Pancreas (tissue), 10 donors: ENCODE results near the gene RPS6KA3. TPM values are rescaled to one million over a fixed set of nuclear protein-coding genes. Genes with fewer than 3 reads are reported as not detected.

Source experiments
- ATAC-seq, 4 donors: fragments of 200-7000 bp; cut with Tn5 transposase; one replicate each; pipeline versions ENCODE4 v1.8.0 to v1.9.1; 2020; ENCODE audit warnings: mild to moderate bottlenecking in 4 of 4, moderate library complexity in 4 of 4
- DNase-seq, 6 donors: peaks; one replicate each; pipeline ENCODE4 v3.0.0-alpha.2; 2020
- FAIRE-seq: peaks from 2 replicates; lab custom pipeline; 2012; peaks lifted over from hg19 to GRCh38; lab: Jason Lieb, UNC
- H3K27ac ChIP-seq, 4 donors: fragments of 200-600 bp; sonication (generic); 1 replicate in 3 of 4; 2 replicates in 1 of 4; pipeline versions ENCODE4 v1.5.0 to v1.8.0; 2020
- H3K27me3 ChIP-seq, 4 donors: fragments of 200-600 bp; one replicate each; pipeline ENCODE4 v1.8.0; 2021
- H3K36me3 ChIP-seq, 3 donors: fragments of 200-600 bp; sonication (generic) in 1 of 3; one replicate each; pipeline versions ENCODE4 v1.5.0 to v1.8.0; 2020 to 2021
- H3K4me1 ChIP-seq, 3 donors: fragments of 200-600 bp; one replicate each; pipeline ENCODE4 v1.8.0; 2021
- H3K4me3 ChIP-seq, 4 donors: fragments of 200-600 bp; sonication (generic) in 2 of 4; one replicate each; pipeline versions ENCODE4 v1.5.0 to v1.8.0; 2020 to 2021
- H3K9me3 ChIP-seq, 4 donors: fragments of 200-600 bp; one replicate each; pipeline ENCODE4 v1.8.0; 2021
- CTCF ChIP-seq, 4 donors: fragments of 200-600 bp; sonication (generic) in 3 of 4; IDR thresholded peaks; one replicate each; pipeline versions ENCODE4 v1.5.0 to v1.8.0; 2021; ENCODE audit warnings: antibody characterized with exemption in 4 of 4
- WGBS, 2 donors: extraction: QIAGEN DNeasy Blood & Tissue Kit; methylation state at CpG; one replicate each; pipeline ENCODE4 v1.1.7; 2013; 5-methylcytosine and 5-hydroxymethylcytosine counted together
- intact Hi-C, 3 donors: fragments of 100-400 bp; cut with DNase I; formaldehyde crosslinking; loops; one replicate each; pipeline versions ENCODE4 v1.11.1 to v1.14.2; 2022
- polyA plus RNA-seq, 2 donors: library from polyadenylated mRNA; stranded (reverse); fragments of 200-250 nt; gene quantifications; one replicate each; pipeline ENCODE4 v1.2.3, GENCODE V29; 2013
- total RNA-seq, 6 donors: library from RNA; stranded (reverse); fragmentation: NEBNext Ultra II Directional in 4 of 6; extraction: Animal tissue kit (Norgen Biotek cat#: 25700) in 4 of 6; gene quantifications; one replicate each; pipeline versions ENCODE4 v1.2.1 to v1.2.4, GENCODE V29; 2021 to 2023
- donor health status: healthy with polysubstance abuse.
- donor health status: DM: no; HTN: no; CAD: no; lungs with moderate emphysema.
- donor health status: DM: no; HTN: no; CAD: no.
- donor health status: control.
- donor health status: control.
- donor health status: Bipolar disorder and iron deficiency.
- donor health status: DM: yes; HTN: yes; CAD: no.
- donor health status: DM: no; HTN: no; CAD: no.
- donor health status: DM: no; HTN: no; CAD: no.
- donor health status: DM: yes; HTN: yes; CAD: no.

The RPS6KA3 gene
- total and polyA plus RNA-seq, 8 donors, result 4.8 to 29.8 (median 15.6) TPM

- ATAC-seq (no peak), FAIRE-seq (no peak), DNase-seq (no peak)
- no peak for TF ChIP-seq CTCF (IDR thresholded peaks at IDR 0.05)
- intact Hi-C loops, result no loop called here
- Histone ChIP-seq H3K4me1 (peaks cover 0 to 5% (median 0%) of the 10 kb centered on the region in 3 donors), H3K9me3 (no peaks in the 10 kb centered on the region), H3K36me3 (no peaks in the 10 kb centered on the region), H3K27ac (no peak overlapping the region), H3K27me3 (peaks cover 0 to 10% (median 0%) of the 10 kb centered on the region in 4 donors), H3K4me3 (no peak overlapping the region)
- WGBS, 2 donors, result 67 to 91% methylated on average over 2 of the region's 2 CpGs
Measured at GRCh38 chrX:20224814-20225487, 41.8 kb downstream of the RPS6KA3 start.

GRCh38 chrX:20221902-20222301, 44.8 kb downstream of the RPS6KA3 start:
- FAIRE-seq, result no peak
- peak; percentile 49 to 78 (median 64) for ATAC-seq
- Histone ChIP-seq H3K36me3 (no peaks in the 10 kb centered on the region), H3K9me3 (no peaks in the 10 kb centered on the region), H3K4me1 (peaks cover 0 to 12% (median 6%) of the 10 kb centered on the region in 3 donors), H3K27me3 (peaks cover 0 to 7% (median 2%) of the 10 kb centered on the region in 4 donors), H3K27ac (no peak overlapping the region), H3K4me3 (no peak overlapping the region)
- peak in 3 of 6 donors; percentile 16 to 18 (median 16) for DNase-seq
- no peak for TF ChIP-seq CTCF (IDR thresholded peaks at IDR 0.05)
- 20 to 26% methylated on average over 3 of the region's 3 CpGs for WGBS, 2 donors
- intact Hi-C loops, result no loop called here

GRCh38 chrX:20218836-20219505, 47.7 kb downstream of the RPS6KA3 start:
- FAIRE-seq (no peak), DNase-seq (peak in 2 of 6 donors; percentile 5 to 43), ATAC-seq (peak in 3 of 4 donors; percentile 58 to 70 (median 66))
- Histone ChIP-seq H3K9me3 (no peaks in the 10 kb centered on the region), H3K27me3 (peaks cover 0 to 4% (median 0%) of the 10 kb centered on the region in 4 donors), H3K4me3 (no peak overlapping the region), H3K4me1 (peaks cover 0 to 12% (median 6%) of the 10 kb centered on the region in 3 donors), H3K27ac (peak overlapping the region in 3 of 4 donors; percentile 11 to 62 (median 34)), H3K36me3 (no peaks in the 10 kb centered on the region)
- no peak for TF ChIP-seq CTCF (IDR thresholded peaks at IDR 0.05)
- 36 to 46% methylated on average over 9 of the region's 9 CpGs for WGBS, 2 donors
- intact Hi-C loops, result no loop called here

- peaks cover 0 to 4% (median 0%) of the 10 kb centered on the region in 4 donors for H3K27me3 ChIP-seq
- DNase-seq (no peak), FAIRE-seq (no peak), ATAC-seq (peak in 1 of 4 donors; percentile 13)
- no peaks in the 10 kb centered on the region for H3K36me3 ChIP-seq
- 15 to 41% methylated on average over 2 of the region's 2 CpGs for WGBS, 2 donors
- H3K4me3 ChIP-seq, result peak overlapping the region in 2 of 4 donors; percentile 2 to 5
- no peaks in the 10 kb centered on the region for H3K9me3 ChIP-seq
- intact Hi-C loops, result no loop called here
- H3K4me1 ChIP-seq, result peaks cover 0 to 12% (median 6%) of the 10 kb centered on the region in 3 donors
- peak overlapping the region in 2 of 4 donors; percentile 34 to 62 for H3K27ac ChIP-seq
- no peak for TF ChIP-seq CTCF (IDR thresholded peaks at IDR 0.05)
Measured at GRCh38 chrX:20217906-20218305, 48.8 kb downstream of the RPS6KA3 start.
